Endothelial cell of umbilical vein (primary cell): Measurements from ENCODE around the gene LSM3. TPM values are rescaled to one million over a fixed set of nuclear protein-coding genes. Genes with fewer than 3 reads are reported as not detected.

ENCODE experiments used
- BruUV-seq: library from RNA; stranded (reverse); fragments of 400-500 nt; replicated peaks from 2 replicates; lab custom pipeline; 2021; lab: Mats Ljungman, UMichigan
- CTCF ChIA-PET: fragments of 300-600, 350-600 bp; sonication (Branson Sonifier 250); formaldehyde crosslinking; loops from one replicate; lab custom pipeline; 2021; ENCODE audit warnings: antibody characterized with exemption, inconsistent platforms; lab: Charles Lee
- POLR2A ChIA-PET: fragments of 300-600, 350-600 bp; sonication (Branson Sonifier 250); formaldehyde crosslinking; loops from one replicate; lab custom pipeline; 2021; ENCODE audit warnings: antibody characterized with exemption, inconsistent platforms; lab: Charles Lee
- DNase-seq: peaks from one replicate; pipeline ENCODE4 v3.0.0-alpha.2; 2011; ENCODE audit warnings: low read depth, low spot score
- FAIRE-seq: peaks from 2 replicates; lab custom pipeline; 2011; peaks lifted over from hg19 to GRCh38; lab: Jason Lieb, UNC
- H2AFZ ChIP-seq: 2 replicates; pipeline ENCODE4 v1.6.0; 2012; ENCODE audit warnings: low read depth, low read length, control low read depth, inconsistent platforms
- H3K27ac ChIP-seq: 2 replicates; pipeline ENCODE4 v1.5.1; 2011; ENCODE audit warnings: low read depth, mild to moderate bottlenecking, control low read depth, low read length, moderate library complexity; ENCODE audit not compliant: insufficient read depth
- H3K27me3 ChIP-seq, 2 experiments: 2 replicates each; pipeline versions ENCODE4 v1.6.0 to v1.6.1; 2011; ENCODE audit warnings: low read length in 2 of 2, mixed read lengths in 1 of 2; ENCODE audit not compliant: control insufficient read depth in 2 of 2, insufficient read depth in 2 of 2
- H3K36me3 ChIP-seq, 2 experiments: 2 replicates in 1 of 2; 3 replicates in 1 of 2; pipeline ENCODE4 v1.5.1; 2011; ENCODE audit warnings: low read length in 2 of 2, mild to moderate bottlenecking in 1 of 2, moderate library complexity in 1 of 2; ENCODE audit not compliant: control insufficient read depth in 2 of 2, insufficient read depth in 2 of 2; ENCODE audit errors: extremely low read depth in 1 of 2
- H3K4me1 ChIP-seq: 3 replicates; pipeline ENCODE4 v1.5.1; 2011; ENCODE audit warnings: mild to moderate bottlenecking, low read length; ENCODE audit not compliant: control insufficient read depth, insufficient read depth; ENCODE audit errors: extremely low read depth
- H3K4me2 ChIP-seq: 2 replicates; pipeline ENCODE4 v1.6.1; 2011; ENCODE audit warnings: low read length, control low read depth, mixed read lengths; ENCODE audit not compliant: insufficient read depth
- H3K4me3 ChIP-seq, 3 experiments: fragments of 200-600 bp in 1 of 3; sonication (generic), shearing (Covaris generic) in 1 of 3; replicated peaks in 1 of 3; 2 replicates each; pipeline ENCODE4 v1.5.1; 2011 to 2016; ENCODE audit warnings: control low read depth in 3 of 3, low read length in 3 of 3, mild to moderate bottlenecking in 2 of 3, inconsistent platforms in 1 of 3, low read depth in 1 of 3, moderate library complexity in 1 of 3; ENCODE audit not compliant: insufficient read depth in 1 of 3
- H3K79me2 ChIP-seq: 2 replicates; pipeline ENCODE4 v1.6.0; 2012; ENCODE audit warnings: low read length, inconsistent platforms; ENCODE audit not compliant: control insufficient read depth, insufficient read depth
- H3K9ac ChIP-seq: replicated peaks from 2 replicates; pipeline ENCODE3; 2011; ENCODE audit warnings: low read length, control low read depth; ENCODE audit not compliant: insufficient read depth; ENCODE audit errors: extremely low read depth
- H3K9me1 ChIP-seq: replicated peaks from 3 replicates; pipeline ENCODE4 v1.6.0; 2011; ENCODE audit warnings: mild to moderate bottlenecking, low read length; ENCODE audit not compliant: control insufficient read depth, insufficient read depth; ENCODE audit errors: extremely low read depth
- H3K9me3 ChIP-seq: replicated peaks from 2 replicates; pipeline ENCODE4 v1.5.1; 2012; ENCODE audit warnings: low read length, inconsistent platforms; ENCODE audit not compliant: control insufficient read depth, insufficient read depth
- H4K20me1 ChIP-seq: replicated peaks from 2 replicates; pipeline ENCODE3; 2011; ENCODE audit warnings: mild to moderate bottlenecking, low read length; ENCODE audit not compliant: control insufficient read depth, insufficient read depth; ENCODE audit errors: extremely low read depth
- EZH2 ChIP-seq: IDR thresholded peaks from 2 replicates; pipeline ENCODE4 v1.6.1; 2012; ENCODE audit warnings: borderline replicate concordance, low read depth, mild to moderate bottlenecking, moderate library complexity, low read length, inconsistent platforms; ENCODE audit not compliant: severe bottlenecking
- FOS ChIP-seq: IDR thresholded peaks from 2 replicates; pipeline ENCODE4 v1.6.1; 2011; ENCODE audit warnings: mild to moderate bottlenecking, low read length, moderate library complexity, borderline replicate concordance; ENCODE audit not compliant: insufficient read depth
- GATA2 ChIP-seq: IDR thresholded peaks from 2 replicates; pipeline ENCODE4 v1.7.0; 2011; ENCODE audit warnings: low read depth, mild to moderate bottlenecking, moderate library complexity, mixed read lengths, low read length; ENCODE audit not compliant: insufficient read length, insufficient read depth
- JUN ChIP-seq: IDR thresholded peaks from 2 replicates; pipeline ENCODE4 v1.6.1; 2011; ENCODE audit warnings: borderline replicate concordance, low read depth; ENCODE audit not compliant: insufficient read length, insufficient read depth
- MYC ChIP-seq: IDR thresholded peaks from one replicate; pipeline ENCODE4 v1.6.1; 2011; ENCODE audit warnings: mild to moderate bottlenecking, low read depth, low read length
- POLR2A ChIP-seq: IDR thresholded peaks from 2 replicates; pipeline ENCODE4 v1.6.1; 2012; ENCODE audit warnings: low read depth, mild to moderate bottlenecking, control low read depth, low read length
- POLR2AphosphoS5 ChIP-seq: IDR thresholded peaks from 2 replicates; pipeline ENCODE4 v1.6.1; 2012; ENCODE audit warnings: low read depth, mild to moderate bottlenecking, control low read depth, low read length, moderate library complexity; ENCODE audit not compliant: insufficient read depth
- dilution Hi-C: fragments of 300-500 bp; cut with MboI; formaldehyde crosslinking; loops from one replicate; pipeline ENCODE4 v1.15.0; 2019; ENCODE audit warnings: low sequenced_read_pairs; ENCODE audit not compliant: extremely low pct_ligation_motif_present
- intact Hi-C: fragments of 100-400 bp; cut with micrococcal nuclease; formaldehyde crosslinking; loops from one replicate; pipeline ENCODE4 v1.10.0; 2022
- polyA plus RNA-seq, 4 experiments: library from polyadenylated mRNA; depleted of rRNA in 3 of 4; stranded (reverse) in 3 of 4; unstranded in 1 of 4; fragments of >200 nt; gene quantifications; 2 replicates each; pipeline versions ENCODE4 v1.2.1 to v1.2.3, GENCODE V29; 2011 to 2012; ENCODE audit warnings: missing spikeins in 1 of 4
- total RNA-seq: library from RNA; stranded (reverse); gene quantifications from 2 replicates; pipeline ENCODE4 v1.2.3, GENCODE V29; 2021
- TF ChIP-seq, protein P1 (sequence below), 2 donors: IDR thresholded peaks; 1 replicate in 1 of 2; 2 replicates in 1 of 2; pipeline ENCODE4 v1.5.1; 2011; ENCODE audit warnings: low read length in 2 of 2, mild to moderate bottlenecking in 2 of 2, moderate library complexity in 2 of 2, control low read depth in 1 of 2, inconsistent platforms in 1 of 2, low read depth in 1 of 2; ENCODE audit not compliant: insufficient read depth in 1 of 2; ENCODE audit errors: extremely low read depth in 1 of 2
- TF ChIP-seq, protein P2 (sequence below): IDR thresholded peaks from 2 replicates; pipeline ENCODE4 v1.6.1; 2011; ENCODE audit not compliant: insufficient read depth, insufficient read length

The LSM3 gene
- total and polyA plus RNA-seq, 2 donors (not counting 3 experiments of a cell fraction or from before 2014, with no cell fraction given): 4.4 to 13.0 TPM

DNA sequence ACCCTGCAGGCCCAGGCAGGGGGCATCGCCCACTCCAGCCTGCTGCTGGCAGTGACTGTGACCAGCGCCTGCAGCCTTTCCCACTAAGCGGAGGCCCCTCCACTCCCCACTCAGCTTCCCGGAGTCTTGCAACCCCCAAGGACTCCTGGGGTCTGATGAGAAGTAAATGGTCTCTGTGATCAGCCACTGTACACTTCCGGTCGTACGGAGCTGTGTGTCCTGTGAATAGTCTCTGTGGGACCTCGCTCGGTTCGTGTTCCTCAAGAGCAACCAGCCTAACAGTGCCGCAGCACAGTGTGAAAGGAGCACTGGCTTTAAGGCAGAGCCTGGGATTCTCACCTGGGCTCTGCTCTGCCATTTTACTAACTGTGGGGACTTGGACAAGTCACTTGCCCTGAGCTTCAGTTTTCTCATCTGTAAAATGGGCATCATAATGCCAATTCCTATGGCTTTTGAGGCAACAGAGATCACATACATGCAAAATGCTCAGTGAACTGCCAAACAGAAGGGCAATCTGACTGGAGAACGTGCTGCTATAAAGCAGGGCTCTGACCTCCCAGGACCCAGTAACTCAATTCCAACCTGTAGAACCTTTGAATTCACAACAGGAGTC, 27.0 kb upstream of the LSM3 start:
- intact Hi-C loops (no loop called here), dilution Hi-C loops (no loop called here)
- FAIRE-seq: no peak
- H2AFZ ChIP-seq: no peak overlapping the region
- H3K4me3 ChIP-seq: no peak overlapping the region
- no peak overlapping the region for H3K27ac ChIP-seq
- H3K9me1 ChIP-seq: no peaks in the 10 kb centered on the region
- H3K79me2 ChIP-seq: no peaks in the 10 kb centered on the region
- no peak overlapping the region for H3K9ac ChIP-seq
- H3K4me1 ChIP-seq: peaks cover 2% of the 10 kb centered on the region
- no peaks in the 10 kb centered on the region for H4K20me1 ChIP-seq
- ChIA-PET POLR2A (no interaction called here), CTCF (interaction anchor here (1.2 to 1.5 kb wide), 2 partner anchors 24 to 27 kb away, joined by 3 to 4 read pairs; partner anchors contain the start of genes CHCHD4 and TMEM43)
- peaks cover 4 to 18% of the 10 kb centered on the region in 2 experiments for H3K36me3 ChIP-seq
- H3K4me2 ChIP-seq: no peak overlapping the region
- no peak for DNase-seq
- TF ChIP-seq POLR2AphosphoS5 (no peak), POLR2A (no peak), JUN (no peak), MYC (no peak), FOS (no peak), EZH2 (no peak), GATA2 (no peak)
- TF ChIP-seq, protein P1, sequence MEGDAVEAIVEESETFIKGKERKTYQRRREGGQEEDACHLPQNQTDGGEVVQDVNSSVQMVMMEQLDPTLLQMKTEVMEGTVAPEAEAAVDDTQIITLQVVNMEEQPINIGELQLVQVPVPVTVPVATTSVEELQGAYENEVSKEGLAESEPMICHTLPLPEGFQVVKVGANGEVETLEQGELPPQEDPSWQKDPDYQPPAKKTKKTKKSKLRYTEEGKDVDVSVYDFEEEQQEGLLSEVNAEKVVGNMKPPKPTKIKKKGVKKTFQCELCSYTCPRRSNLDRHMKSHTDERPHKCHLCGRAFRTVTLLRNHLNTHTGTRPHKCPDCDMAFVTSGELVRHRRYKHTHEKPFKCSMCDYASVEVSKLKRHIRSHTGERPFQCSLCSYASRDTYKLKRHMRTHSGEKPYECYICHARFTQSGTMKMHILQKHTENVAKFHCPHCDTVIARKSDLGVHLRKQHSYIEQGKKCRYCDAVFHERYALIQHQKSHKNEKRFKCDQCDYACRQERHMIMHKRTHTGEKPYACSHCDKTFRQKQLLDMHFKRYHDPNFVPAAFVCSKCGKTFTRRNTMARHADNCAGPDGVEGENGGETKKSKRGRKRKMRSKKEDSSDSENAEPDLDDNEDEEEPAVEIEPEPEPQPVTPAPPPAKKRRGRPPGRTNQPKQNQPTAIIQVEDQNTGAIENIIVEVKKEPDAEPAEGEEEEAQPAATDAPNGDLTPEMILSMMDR (IDR thresholded peaks at IDR 0.05; ENCODE audit: extremely low read depth in 1 of 2, insufficient read depth in 1 of 2, low read depth in 1 of 2, low read length in 2 of 2): no peak
- TF ChIP-seq, protein P2, sequence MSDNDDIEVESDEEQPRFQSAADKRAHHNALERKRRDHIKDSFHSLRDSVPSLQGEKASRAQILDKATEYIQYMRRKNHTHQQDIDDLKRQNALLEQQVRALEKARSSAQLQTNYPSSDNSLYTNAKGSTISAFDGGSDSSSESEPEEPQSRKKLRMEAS: no peak
- no peaks in the 10 kb centered on the region for H3K27me3 ChIP-seq
- BruUV-seq: no TSS peak
- H3K9me3 ChIP-seq: no peaks in the 10 kb centered on the region
